Activated CD4-positive, CD25-positive, alpha-beta regulatory T cell (primary cell): ENCODE data around the gene RNF121.
A peak's percentile ranks its signal among the peaks of the same experiment; 100 is the strongest.
"Not testable (repeated sequence)": the region's sequence is repeated elsewhere in the genome, so short reads cannot be mapped to it uniquely, and the experiment has no call there.

Source experiments
- DNase-seq, 4 experiments: peaks; one replicate each; lab custom pipeline; 2025; lab: John Stamatoyannopoulos, UW

Gene RNF121

DNA sequence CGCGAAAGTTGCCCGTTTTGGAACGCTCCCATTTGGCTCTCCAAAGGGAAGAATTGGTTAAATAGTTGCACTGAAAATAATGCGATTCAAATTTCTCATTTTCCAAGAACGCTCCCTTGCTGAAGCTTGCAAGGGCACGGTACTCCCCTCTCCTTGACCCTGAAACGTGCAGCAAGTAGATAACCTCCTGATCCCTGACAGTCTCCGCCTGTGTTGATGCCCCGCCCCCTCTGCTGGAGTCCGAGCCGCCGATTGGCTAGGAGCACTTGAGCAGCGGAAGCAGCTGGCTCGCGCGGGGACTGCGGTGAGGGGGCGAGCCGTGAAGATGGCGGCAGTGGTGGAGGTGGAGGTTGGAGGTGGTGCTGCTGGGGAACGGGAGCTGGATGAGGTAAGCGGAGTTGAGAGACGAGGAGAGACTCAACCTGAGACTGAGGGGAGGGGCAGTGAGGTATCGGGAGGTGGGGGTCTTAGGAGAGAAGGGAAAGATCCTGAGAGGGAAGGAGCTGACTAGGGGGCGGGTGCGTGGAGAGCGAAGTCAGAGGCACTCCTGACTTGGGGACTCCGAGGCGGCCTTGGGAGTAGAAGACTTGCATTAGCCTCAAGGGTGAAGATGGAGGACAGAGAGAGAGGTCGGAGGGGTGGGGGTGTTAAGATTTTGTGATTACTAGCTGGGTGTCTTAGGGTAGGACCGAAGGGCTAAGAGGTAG lies at the start of gene RNF121:
RNF121 (plus strand) TSS at position 310 of the 707 bp plus-strand sequence; CDS start at position 326, 16 bp downstream.
- peak; percentile 93 to 96 (median 96) for DNase-seq

DNA sequence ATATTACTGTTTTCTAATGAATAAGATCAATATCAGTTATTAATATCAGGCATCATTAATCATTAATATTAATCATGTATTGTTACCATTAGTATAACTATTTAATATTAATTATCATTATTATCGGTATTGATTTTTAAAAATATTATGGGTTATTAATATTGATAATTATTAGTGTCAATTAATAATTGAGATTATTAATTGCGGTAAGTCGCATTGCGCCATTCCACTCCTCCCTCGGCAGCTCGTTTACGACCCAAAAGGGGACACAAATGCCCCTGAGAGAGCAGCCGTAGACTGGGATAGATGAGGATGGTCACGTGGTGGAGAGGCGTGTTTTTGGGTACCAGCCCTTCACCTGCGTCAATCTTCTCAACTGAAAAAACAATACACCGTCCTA lies 43.0 kb upstream of the RNF121 start:
- DNase-seq: not testable (repeated sequence)

DNA sequence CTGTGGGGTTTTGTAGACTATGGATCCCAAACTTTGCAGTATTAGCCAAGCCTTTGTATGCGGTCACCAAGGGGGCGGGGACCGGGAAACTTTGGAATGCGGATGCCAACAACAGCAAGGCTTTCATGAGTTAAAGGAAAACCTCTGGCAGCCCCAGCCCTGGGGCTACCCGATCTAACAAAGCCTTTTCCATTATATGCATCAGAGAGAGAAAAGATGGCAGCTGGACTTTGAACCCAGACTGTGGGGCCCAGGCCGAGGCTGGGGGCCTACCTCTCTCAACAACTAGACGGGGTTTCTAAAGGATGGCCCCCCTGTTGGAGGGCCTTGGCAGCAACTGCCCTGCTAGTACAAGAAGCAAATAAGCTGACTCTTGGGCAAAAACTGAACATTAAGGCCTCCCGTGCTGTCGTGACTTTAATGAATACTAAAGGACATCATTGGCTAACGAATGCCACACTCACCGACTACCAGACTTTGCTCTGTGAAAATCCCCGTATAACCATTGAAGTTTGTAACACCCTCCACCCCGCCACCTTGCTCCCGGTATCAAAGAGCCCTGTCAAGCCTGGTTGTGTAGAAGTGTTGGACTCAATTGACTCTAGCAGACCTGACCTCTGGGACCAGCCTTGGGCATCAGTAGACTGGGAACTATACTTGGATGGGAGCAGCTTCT lies 40.4 kb upstream of the RNF121 start:
- not testable (repeated sequence) for DNase-seq

DNA sequence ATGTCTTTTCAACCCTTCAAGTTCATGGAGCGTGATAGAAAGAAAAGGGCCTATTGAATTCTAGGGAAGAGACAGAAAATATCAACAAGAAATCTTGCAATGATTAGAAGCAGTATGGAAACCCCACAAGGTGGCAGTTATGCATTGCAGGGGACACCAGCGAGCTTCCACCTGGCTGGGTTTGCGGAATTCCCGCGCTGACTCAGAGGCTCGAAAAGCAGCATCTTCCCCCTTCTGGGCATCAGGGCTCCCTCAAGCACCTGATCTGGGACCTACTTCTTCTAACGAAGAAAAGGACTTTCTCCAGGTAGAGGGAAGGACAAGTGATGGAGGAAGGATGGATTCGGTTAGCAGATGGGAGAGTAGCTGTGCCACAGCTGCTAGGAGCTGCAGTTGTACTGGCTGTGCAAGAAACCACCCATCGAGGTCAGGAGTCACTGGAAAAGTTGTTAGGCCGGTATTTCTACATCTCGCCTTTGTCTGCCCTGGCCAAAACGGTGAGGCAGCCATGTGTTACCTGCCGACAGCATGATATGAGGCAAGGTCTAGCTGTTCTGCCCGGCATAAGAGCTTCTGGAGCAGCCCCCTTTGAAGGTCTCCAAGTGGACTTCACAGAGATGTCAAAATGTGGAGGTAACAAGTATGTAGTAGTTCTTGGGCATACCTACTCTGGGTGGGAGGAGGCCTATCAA lies 39.5 kb upstream of the RNF121 start:
- DNase-seq: not testable (repeated sequence)

DNA sequence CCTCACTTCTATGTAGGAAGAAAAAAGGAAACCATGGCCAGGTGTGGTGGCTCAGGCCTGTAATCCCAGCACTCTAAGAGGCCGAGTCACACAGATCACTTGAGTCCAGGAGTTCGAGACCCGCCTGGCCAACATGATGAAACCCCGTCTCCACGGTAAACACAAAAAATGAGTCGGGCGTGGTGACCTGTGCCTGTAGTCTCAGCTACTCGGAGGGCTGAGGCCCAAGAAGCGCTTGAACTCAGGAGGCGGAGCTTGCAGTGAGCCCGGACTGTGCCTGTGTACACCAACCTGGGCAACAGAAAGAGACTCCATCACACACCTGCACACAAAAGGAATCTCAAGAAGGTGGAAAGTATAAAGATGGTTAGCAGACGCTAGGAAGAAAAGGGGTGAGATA lies 32.9 kb upstream of the RNF121 start:
- DNase-seq: no peak

DNA sequence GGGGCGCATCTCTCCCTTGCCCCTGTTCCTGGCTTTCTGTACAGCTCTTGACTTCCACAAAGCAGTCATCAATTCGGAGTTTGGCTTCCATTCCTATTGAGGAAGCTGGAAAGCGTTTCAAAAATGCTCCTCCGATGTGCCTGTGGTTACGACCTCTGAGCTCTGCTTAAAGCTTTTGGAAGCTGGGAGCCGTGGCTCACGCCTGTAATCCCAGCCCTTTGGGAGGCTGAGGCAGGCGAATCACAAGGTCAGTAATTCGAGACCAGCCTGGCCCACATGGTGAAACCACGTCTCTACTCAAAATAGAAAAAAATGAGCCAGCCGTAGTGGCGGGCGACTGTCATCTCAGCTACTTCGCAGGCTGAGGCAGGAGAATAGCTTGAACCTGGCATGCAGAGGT lies 27.7 kb upstream of the RNF121 start:
- DNase-seq: not testable (repeated sequence)

DNA sequence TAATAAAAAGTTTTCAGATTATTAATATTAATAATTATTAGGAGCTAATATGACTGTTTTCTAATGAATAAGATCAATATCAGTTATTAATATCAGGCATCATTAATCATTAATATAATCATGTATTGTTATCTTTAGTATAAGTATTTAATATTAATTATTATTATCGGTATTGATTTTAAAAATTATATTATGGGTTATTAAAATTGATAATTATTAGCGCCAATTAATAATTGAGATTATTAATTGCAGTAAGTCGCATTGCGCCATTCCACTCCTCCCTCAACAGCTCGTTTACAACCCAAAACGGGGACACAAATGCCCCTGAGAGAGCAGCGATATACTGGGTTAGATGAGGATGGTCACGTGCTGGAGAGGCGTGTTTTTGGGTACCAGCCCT lies 20.6 kb upstream of the RNF121 start:
- DNase-seq: no peak

DNA sequence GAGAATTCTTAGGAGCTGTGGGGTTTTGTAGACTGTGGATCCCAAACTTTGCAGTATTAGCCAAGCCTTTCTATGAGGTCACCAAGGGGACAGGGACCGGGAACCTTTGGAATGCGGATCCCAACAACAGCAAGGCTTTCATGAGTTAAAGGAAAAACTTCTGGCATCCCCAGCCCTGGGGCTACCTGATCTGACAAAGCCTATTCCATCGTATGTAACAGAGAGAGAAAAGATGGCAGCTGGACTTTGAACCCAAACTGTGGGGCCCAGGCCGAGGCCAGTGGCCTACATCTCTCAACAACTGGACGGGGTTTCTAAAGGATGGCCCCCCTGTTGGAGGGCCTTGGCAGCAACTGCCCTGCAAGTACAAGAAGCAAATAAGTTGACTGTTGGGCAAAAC lies 18.1 kb upstream of the RNF121 start:
- not testable (repeated sequence) for DNase-seq

DNA sequence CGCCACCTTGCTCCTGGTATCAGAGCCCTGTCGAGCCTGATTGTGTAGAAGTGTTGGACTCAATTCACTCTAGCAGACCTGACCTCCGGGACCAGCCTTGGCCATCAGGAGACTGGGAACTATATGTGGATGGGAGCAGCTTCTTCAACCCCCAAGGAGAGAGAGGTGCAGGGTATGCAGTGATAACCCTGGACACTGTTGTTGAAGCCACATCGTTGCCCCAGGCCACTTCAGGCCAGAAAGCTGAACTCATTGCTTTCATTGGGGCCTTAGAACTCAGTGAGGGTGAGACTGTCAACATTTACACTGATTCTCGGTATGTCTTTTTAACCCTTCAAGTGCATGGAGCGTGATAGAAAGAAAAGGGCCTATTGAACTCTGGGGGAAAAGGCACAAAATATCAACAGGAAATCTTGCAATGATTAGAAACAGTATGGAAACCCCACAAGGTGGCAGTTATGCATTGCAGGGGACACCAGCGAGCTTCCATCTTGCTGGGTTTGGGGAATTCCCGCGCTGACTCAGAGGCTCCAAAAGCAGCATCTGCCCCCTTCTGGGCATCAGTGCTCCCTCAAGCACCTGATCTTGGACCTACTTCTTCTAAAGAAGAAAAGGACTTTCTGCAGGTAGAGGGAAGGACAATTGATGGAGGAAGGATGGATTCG lies 17.4 kb upstream of the RNF121 start:
- DNase-seq: peak in 2 of 4 experiments; percentile 15 to 52

DNA sequence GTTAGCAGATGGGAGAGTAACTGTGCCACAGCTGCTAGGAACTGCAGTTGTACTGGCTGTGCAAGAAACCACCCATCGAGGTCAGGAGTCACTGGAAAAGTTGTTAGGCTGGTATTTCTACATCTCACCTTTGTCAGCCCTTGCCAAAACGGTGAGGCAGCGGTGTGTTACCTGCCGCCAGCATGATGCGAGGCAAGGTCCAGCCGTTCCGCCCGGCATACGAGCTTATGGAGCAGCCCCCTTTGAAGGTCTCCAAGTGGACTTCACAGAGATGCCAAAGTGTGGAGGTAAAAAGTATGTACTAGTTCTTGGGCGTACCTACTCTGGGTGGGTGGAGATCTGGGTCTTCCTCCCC lies 16.9 kb upstream of the RNF121 start:
- DNase-seq: not testable (repeated sequence)

DNA sequence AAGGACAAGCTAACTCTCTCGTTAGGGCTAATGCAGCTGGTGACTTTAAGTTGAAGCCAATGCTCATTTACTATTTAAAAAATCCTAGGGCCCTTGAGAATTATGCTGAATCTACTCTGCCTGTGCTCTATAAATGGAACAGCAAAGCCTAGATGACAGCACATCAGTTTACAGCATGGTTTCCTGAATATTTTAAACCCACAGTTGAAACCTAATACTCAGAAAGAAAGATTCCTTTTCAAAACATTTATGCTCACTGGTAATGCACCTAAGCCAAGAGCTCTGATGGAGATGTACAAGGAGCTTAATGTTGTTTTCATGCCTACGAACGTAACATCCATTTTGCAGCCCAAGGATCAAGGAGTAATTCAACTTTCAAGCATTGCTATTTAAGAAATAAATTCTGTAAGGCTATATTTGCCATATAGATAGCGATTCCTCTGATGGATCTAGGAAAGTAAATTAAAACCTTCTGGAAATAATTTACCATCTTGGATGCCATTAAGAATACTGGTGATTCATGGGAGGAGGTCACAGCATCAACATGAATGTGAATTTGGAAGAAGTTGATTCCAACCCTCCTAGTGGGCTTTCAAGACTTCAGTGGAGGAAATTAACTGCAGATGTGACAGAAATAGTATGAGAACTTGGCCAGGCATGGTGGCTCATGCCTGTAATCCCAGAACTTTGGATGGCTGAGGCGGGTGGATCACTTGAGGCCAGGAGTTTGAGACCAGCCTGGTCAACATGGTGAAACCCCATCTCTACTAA lies 14.9 kb upstream of the RNF121 start:
- no peak for DNase-seq

DNA sequence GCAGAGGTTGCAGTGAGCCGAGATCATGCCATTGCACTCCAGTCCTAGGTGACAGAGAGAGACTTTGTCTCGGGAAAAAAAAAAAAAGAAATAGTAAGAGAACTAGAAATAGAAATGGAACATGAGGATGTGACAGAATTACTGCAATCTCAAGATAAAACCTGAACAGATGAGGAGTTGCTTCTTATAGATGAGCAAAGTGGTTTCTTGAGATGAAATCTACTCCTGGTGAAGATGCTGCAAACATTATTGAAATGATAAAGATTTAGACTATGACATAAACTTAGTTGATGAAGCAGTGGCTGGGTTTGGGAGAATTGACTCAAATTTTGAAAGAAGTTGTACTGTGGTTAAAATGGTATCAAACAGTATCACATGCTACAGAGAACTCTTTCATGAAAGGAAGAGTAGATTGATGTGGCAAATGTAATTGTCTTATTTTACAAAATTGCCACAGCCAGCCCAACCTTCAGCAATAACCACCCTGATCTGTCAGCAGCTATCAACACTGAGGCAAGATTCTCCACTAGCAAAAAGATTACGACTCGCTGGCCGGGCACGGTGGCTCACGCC lies 14.1 kb upstream of the RNF121 start:
- DNase-seq: no peak

DNA sequence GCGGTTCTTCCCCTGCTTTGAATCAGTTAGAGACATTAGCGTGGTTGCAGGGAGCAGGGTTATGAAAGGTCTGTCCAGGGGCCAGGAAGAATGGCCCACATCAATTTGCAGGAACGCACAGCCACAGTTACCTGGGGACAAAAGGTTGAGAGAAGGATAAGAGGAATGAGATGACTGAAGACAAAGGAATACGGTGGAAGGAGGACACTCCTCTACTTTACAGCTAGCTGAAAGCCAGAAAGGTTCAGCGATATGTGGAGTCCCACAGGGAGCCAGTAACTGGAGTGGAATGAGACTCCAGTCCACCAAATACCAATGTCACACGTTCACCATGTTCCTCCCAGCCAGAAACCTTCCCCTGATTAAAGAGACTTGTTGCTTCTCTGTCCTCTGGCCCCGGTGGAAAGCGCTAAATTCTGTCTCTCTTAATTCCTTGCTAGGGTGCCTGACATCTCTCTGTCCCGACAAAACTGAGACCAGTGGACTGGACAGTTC lies 11.2 kb upstream of the RNF121 start:
- DNase-seq: no peak

DNA sequence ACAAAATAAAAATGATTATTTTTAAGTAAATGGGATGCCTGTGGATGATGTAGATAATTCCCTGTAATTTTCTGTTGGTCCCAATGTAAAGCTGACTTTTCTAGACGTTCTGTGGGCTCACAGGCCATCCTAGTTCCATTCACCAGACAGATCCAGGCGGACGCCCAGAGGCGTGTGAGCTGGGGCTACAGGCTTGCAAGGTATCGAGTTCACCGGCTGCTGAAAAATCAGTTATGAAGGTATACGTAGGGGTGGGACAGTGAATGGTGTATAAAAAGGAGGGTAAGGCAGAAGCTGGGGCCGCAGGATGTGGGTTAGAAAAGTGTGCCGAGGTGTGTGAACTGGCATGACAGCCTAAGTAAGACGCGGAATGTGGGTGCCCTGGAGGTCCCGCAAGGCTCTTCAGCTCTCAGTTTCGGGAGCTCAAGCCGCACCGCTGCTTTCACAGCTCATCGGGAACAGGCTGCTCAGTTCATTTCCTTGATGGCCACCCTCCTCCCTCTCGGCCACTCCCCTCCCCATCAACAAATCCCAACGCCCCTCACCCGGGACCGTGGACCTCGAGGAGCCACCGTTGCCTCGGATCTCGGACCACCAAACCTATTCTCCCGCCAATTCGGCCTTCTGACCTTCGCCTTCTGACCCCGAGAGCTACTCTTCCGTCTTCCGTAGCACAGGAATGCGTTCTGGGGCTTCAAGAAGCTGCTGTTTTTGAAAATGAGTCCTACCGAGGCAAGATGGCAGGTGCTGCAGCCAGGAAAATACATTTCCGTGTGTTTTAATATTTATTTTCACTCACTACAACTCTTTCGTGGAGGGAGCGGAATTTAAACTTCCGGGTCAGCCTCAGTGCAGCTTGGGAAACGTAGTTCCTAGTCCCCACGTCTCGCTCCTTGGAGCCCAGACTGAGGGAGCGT lies 768 bp upstream of the RNF121 start, which contains the start of gene XNDC1N:
XNDC1N (minus strand) TSS at position 775 of the 917 bp plus-strand sequence. CDS start 5,241 bp downstream, outside the sequence.
- DNase-seq: peak; percentile 50 to 75 (median 68)

DNA sequence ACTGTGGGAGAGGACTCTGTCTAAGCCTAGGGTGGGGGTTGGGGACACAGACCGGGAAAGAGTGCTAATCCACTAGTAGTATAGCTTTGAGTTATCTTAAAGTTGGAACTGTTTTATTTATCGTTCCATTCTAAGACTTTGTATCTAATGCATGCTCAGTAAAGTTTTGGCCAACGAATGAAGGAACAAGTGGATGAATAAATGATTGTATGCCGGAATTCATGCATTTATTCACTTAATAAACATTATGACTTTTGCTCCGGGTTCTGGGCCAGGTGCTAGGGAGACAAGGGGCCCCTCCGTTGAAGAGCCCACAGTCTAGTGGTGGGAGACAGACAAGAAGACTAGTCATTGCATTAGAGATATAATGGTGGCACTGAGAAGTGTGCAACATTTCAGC lies 645 bp downstream of the RNF121 start:
- DNase-seq: no peak

DNA sequence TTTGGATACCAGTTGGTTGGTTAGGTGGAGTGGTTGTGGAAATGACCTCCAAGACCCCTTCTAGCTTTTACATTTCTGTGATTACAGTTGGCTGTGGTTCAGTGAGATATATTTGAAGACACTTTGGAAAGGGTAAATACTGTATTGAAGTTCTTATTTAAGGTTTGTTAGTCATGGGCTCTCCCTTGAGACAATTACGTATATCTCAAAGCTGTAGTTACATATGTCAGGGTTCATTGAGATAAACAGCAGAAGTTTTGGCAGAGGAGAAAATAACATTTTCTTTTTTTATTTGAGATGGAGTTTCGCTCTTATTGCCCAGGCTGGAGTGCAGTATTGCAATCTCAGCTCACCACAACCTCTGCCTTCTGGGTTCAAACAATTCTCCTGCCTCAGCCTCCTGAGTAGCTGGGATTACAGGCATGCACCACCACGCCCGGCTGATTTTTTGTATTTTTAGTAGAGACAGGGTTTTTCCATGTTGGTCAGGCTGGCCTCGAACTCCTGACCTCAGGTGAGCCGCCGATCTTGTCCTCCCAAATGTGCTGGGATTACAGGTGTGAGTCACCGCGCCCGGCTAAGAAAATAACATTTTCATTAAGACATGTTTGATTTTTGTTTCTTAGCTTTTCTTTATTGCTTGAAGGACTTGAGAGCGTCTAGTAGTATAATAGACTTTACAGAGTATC lies 1.9 kb downstream of the RNF121 start:
- no peak for DNase-seq

DNA sequence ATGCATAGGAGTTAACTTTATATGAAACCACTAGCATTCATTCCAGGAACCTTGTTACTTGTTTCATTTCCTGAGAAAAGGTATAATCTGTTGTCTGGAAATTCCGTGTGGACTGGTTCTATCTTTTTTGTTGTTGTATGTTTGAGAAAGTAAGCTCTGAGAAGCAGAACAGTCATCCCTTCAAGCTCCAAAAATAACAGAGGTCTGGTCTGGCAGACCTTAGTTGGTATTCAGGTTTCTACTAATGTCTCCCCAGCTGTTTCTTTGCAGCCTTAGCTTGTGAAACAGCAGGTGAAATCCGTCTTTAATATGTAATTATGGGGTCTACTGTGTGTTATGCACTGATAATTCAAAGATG lies 2.4 kb downstream of the RNF121 start:
- DNase-seq: no peak

DNA sequence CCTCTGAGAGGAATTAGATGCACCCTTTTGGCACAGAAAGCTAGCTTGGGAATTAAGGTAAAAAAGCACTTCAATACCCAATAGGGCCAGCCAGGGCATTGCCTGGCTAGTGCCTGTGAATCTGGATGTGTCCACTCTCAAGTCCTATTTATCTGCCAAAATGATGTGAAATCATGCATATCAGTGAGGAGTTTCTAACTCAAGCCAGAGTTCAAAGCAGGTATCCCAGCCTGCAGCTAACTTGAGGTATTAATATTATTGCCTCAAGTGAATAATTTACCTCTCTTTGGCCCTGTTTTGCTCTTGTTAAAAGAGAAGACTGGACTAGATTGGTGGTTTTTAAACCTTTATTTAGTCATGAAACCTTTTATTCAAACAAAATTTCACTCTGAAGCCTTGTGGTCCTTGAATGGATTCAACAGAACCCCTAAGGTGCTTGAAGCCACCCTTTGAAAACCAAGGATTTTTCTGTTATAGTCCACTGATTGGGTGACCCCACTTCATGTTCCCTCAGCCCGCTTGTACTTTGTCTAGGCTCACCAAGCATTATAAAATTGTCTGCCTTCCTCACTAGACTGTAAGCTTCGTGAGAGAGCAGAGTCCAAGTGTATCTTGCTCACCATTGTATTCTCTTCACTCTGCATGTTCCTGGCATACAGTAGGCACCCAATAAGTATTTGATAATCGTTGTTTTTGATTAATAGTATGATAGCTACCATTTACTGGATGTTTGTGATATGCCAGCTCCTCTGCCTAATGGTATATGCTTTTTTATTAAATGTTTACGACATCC lies 4.5 kb downstream of the RNF121 start:
- no peak for DNase-seq

DNA sequence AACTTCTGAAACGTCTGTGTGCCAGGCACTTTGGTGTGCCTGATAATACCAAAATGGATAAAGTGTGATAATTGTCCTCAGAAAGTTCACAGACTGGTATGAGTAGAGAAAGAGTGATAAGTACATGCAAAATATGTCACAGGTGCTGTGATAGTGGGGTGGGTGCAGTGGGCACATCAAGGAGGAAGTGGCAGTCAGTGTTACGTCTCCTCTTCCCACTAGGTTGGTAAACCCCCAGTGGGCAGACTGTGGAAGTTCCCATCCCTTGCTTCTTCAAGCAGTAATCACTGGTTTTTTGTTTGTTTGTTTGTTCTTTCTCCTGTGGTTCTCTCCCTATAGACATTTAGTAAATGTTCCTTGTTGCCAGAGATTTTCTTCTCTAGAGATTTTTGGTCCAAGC lies 5.4 kb downstream of the RNF121 start:
- no peak for DNase-seq
